PC-3 (cell line): ENCODE measurements around the gene LGMN. TPM values are rescaled to one million over a fixed set of nuclear protein-coding genes. Genes with fewer than 3 reads are reported as not detected.
A peak's percentile ranks its signal among the peaks of the same experiment; 100 is the strongest.
"Not testable (repeated sequence)": the region's sequence is repeated elsewhere in the genome, so short reads cannot be mapped to it uniquely, and the experiment has no call there.

Source experiments
- ATAC-seq: fragments of 200-7000 bp; cut with Tn5 transposase; 2 replicates; pipeline ENCODE4 v1.9.1; 2020; ENCODE audit warnings: mild to moderate bottlenecking, moderate library complexity
- BruUV-seq: library from RNA; stranded (reverse); fragments of 400-500 nt; replicated peaks from 2 replicates; lab custom pipeline; 2021; lab: Mats Ljungman, UMichigan
- CTCF ChIA-PET: fragments of 300-600 bp; sonication (Branson Sonifier 250); formaldehyde crosslinking; loops from one replicate; lab custom pipeline; 2022; ENCODE audit warnings: antibody characterized with exemption; lab: Charles Lee
- POLR2A ChIA-PET: fragments of 300-600 bp; sonication (Branson Sonifier 250); formaldehyde crosslinking; loops from one replicate; lab custom pipeline; 2022; ENCODE audit warnings: antibody characterized with exemption; ENCODE audit not compliant: unreplicated experiment; lab: Charles Lee
- DNase-seq: peaks from one replicate; pipeline ENCODE4 v3.0.0-alpha.2; 2015
- H2AFZ ChIP-seq: fragments of 300-600 bp; sonication (generic); 2 replicates; pipeline ENCODE4 v1.6.0; 2016; ENCODE audit warnings: antibody characterized with exemption, low read length
- H3F3A ChIP-seq: fragments of 300-600 bp; sonication (generic); one replicate; pipeline ENCODE4 v1.6.0; 2017; ENCODE audit warnings: antibody characterized with exemption, low read length, control low read depth, mild to moderate bottlenecking; ENCODE audit not compliant: unreplicated experiment
- H3K27ac ChIP-seq: fragments of 300-600 bp; sonication (generic); 2 replicates; pipeline ENCODE4 v1.5.1; 2016; ENCODE audit warnings: mild to moderate bottlenecking, low read length
- H3K27me3 ChIP-seq: fragments of 300-600 bp; sonication (generic); 2 replicates; pipeline ENCODE4 v1.6.1; 2016; ENCODE audit warnings: low read length, mixed read lengths
- H3K36me3 ChIP-seq: fragments of 300-600 bp; sonication (generic); 2 replicates; pipeline ENCODE4 v1.6.1; 2016; ENCODE audit warnings: low read depth, mixed run types, low read length, mixed read lengths
- H3K4me1 ChIP-seq: fragments of 300-600 bp; sonication (generic); 2 replicates; pipeline ENCODE4 v1.5.1; 2016; ENCODE audit warnings: low read length; ENCODE audit not compliant: insufficient read depth
- H3K4me2 ChIP-seq: fragments of 300-600 bp; sonication (generic); 2 replicates; pipeline ENCODE4 v1.6.0; 2016; ENCODE audit warnings: low read length
- H3K4me3 ChIP-seq: fragments of 300-600 bp; sonication (generic); 2 replicates; pipeline ENCODE4 v1.5.1; 2016; ENCODE audit warnings: mild to moderate bottlenecking, low read length, mixed read lengths
- H3K79me2 ChIP-seq: fragments of 300-600 bp; sonication (generic); 2 replicates; pipeline ENCODE4 v1.6.1; 2017; ENCODE audit warnings: low read length, mixed read lengths
- H3K9ac ChIP-seq: fragments of 300-600 bp; sonication (generic); 2 replicates; pipeline ENCODE4 v1.6.0; 2016; ENCODE audit warnings: mild to moderate bottlenecking, low read length
- H3K9me2 ChIP-seq: fragments of 300-600 bp; sonication (generic); replicated peaks from 2 replicates; pipeline ENCODE4 v1.6.1; 2016; ENCODE audit warnings: mixed run types, low read length, mixed read lengths
- H3K9me3 ChIP-seq: fragments of 300-600 bp; sonication (generic); 2 replicates; pipeline ENCODE4 v1.6.1; 2016; ENCODE audit warnings: low read length, mixed read lengths
- H4K20me1 ChIP-seq: fragments of 300-600 bp; sonication (generic); 2 replicates; pipeline ENCODE4 v1.6.1; 2016; ENCODE audit warnings: low read length, mixed read lengths
- CTCF ChIP-seq: fragments of 300-600 bp; sonication (generic); conservative IDR thresholded peaks from 2 replicates; pipeline ENCODE4 v1.5.1; 2017; ENCODE audit warnings: antibody characterized with exemption, low read depth, mild to moderate bottlenecking, low read length
- EZH2 ChIP-seq: fragments of 300-600 bp; sonication (generic); IDR thresholded peaks from one replicate; pipeline ENCODE4 v1.6.1; 2017; ENCODE audit warnings: antibody characterized with exemption, mild to moderate bottlenecking, low read length; ENCODE audit not compliant: unreplicated experiment
- EZH2phosphoT487 ChIP-seq: fragments of 300-600 bp; sonication (generic); IDR thresholded peaks from 2 replicates; pipeline ENCODE4 v1.6.1; 2018; ENCODE audit warnings: mild to moderate bottlenecking, antibody characterized with exemption, low read length, borderline replicate concordance
- intact Hi-C: fragments of 100-400 bp; cut with micrococcal nuclease; formaldehyde crosslinking; loops from 2 replicates; pipeline ENCODE4 v1.9.0; 2023
- total RNA-seq: library from RNA; depleted of rRNA; stranded (reverse); fragments of >200 nt; gene quantifications from 2 replicates; pipeline ENCODE4 v1.2.3, GENCODE V29; 2014

LGMN gene
- total RNA-seq, 1 experiment from 2014 or later: 46.8 TPM

DNA sequence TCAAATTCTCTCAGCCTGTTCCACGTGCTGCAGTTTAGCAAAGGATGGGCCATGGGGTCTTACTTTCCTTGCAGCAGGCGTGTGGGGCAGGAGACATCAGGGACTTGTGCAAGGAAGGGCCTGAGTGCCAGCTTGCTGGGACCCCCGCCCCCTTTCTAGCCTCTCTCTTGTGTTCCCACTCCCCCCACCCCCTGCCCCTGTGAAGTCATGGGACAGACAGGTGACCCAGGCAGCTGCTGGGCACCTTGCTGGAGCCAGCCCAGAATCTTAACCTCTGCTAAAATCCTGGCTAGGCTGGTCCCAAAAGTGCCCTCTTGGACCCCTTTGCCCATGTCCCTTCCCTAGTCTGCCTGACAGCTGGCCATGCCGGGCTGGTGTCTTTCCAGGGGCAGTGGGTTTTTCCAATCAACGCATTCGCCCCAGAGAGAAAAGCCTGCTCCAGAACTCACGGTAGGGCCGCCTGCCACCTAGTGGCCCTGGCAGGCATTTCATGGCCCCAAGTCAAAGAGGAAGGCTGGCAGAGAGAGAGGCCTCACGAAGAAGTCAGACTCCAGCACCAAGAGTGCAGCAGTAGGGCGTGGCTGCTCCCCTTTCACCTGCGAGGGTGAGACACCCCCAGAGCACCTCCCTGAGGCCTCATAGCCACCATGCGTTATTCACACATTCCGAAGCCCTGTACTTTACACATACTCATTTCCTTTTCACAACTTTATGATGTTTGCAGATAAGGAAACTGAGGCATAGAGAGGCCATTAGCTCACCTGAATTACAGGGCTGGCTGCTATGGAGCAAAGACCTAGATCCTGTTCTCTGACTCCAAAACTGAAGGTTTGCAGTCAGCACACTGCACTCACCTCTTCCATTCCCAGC is 67.4 kb downstream of the LGMN start:
- ChIA-PET CTCF (interaction anchor here (0.6 kb wide), 1 partner anchor 9 kb away, joined by 4 read pairs; no protein-coding TSS in a partner anchor), POLR2A (no interaction called here)
- Histone ChIP-seq H3K27me3 (no peaks in the 10 kb centered on the region), H3K9me2 (no peaks in the 10 kb centered on the region), H3K4me1 (peaks cover 12% of the 10 kb centered on the region), H4K20me1 (no peaks in the 10 kb centered on the region), H3K36me3 (no peaks in the 10 kb centered on the region), H3K4me3 (no peak overlapping the region), H3K9ac (peak overlapping the region; percentile 59), H3K4me2 (peak overlapping the region; percentile 30), H3F3A (no peaks in the 10 kb centered on the region), H2AFZ (peak overlapping the region; percentile 49), H3K79me2 (no peaks in the 10 kb centered on the region), H3K9me3 (no peaks in the 10 kb centered on the region), H3K27ac (peak overlapping the region; percentile 82)
- DNase-seq (peak; percentile 92), ATAC-seq (peak; percentile 93)
- peak; percentile 94 for TF ChIP-seq CTCF
- TF ChIP-seq EZH2: no peak
- BruUV-seq: no TSS peak
- intact Hi-C loops: loop anchor here (1.0 to 5.0 kb wide), 5 partner anchors 34 to 544 kb away; no protein-coding TSS in a partner anchor

DNA sequence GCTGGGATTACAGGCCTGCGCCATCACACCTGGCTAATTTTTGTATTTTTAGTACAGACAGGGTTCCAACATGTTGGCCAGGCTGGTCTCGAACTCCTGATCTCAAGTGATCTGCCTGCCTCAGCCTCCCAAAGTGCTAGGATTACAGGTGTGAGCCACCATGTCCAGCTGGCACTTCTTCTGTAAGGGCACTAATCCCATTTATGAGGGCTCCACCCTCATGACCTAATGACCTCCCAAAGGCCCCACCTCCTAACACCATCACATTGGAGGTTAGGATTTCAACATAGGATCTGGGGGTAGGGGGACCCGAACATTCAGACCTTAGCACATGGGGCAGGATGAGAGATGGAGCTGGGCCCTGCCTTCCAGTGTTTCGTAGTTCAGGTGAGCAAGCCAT is 68.1 kb downstream of the LGMN start:
- H2AFZ ChIP-seq, H3K79me2 ChIP-seq, H3K9ac ChIP-seq, H3K4me2 ChIP-seq, H3K9me2 ChIP-seq, H3K9me3 ChIP-seq, H4K20me1 ChIP-seq, DNase-seq, H3K4me3 ChIP-seq, BruUV-seq, H3K27me3 ChIP-seq, H3K36me3 ChIP-seq, ATAC-seq, H3F3A ChIP-seq, POLR2A ChIA-PET: not testable (repeated sequence)
- CTCF ChIA-PET: interaction anchor here (0.6 kb wide), 1 partner anchor 10 kb away, joined by 4 read pairs; no protein-coding TSS in a partner anchor
- Histone ChIP-seq H3K27ac (peak overlapping the region; percentile 48), H3K4me1 (peaks cover 12% of the 10 kb centered on the region)
- intact Hi-C loops: loop anchor here (2.0 to 5.0 kb wide), 3 partner anchors 33 to 543 kb away; no protein-coding TSS in a partner anchor

- Histone ChIP-seq H3K4me1 (peaks cover 12% of the 10 kb centered on the region), H3K9me2 (no peaks in the 10 kb centered on the region), H3K36me3 (no peaks in the 10 kb centered on the region), H4K20me1 (no peaks in the 10 kb centered on the region), H3K27me3 (no peaks in the 10 kb centered on the region), H3K4me2 (no peak overlapping the region), H3K27ac (no peak overlapping the region), H3K4me3 (no peak overlapping the region), H3K9ac (no peak overlapping the region), H3F3A (no peaks in the 10 kb centered on the region), H2AFZ (no peak overlapping the region), H3K79me2 (no peaks in the 10 kb centered on the region), H3K9me3 (no peaks in the 10 kb centered on the region)
- no peak for DNase-seq
- ChIA-PET CTCF (no interaction called here), POLR2A (no interaction called here)
- TF ChIP-seq EZH2 (no peak), EZH2phosphoT487 (no peak), CTCF (no peak)
- intact Hi-C loops: no loop called here
- no TSS peak for BruUV-seq
- ATAC-seq: no peak
These were observed 69.2 kb downstream of the LGMN start for GRCh38 chr14:92679246-92679645.
